NCI-H128 (cell line): ENCODE measurements around the gene IL1RN.

Source experiments
- DNase-seq: peaks from one replicate; lab custom pipeline; 2025; ENCODE audit not compliant: unreplicated experiment; lab: John Stamatoyannopoulos, UW

IL1RN gene

GRCh38 chr2:113172721-113173541 is 45.5 kb downstream of the IL1RN start:
- no peak for DNase-seq

DNA sequence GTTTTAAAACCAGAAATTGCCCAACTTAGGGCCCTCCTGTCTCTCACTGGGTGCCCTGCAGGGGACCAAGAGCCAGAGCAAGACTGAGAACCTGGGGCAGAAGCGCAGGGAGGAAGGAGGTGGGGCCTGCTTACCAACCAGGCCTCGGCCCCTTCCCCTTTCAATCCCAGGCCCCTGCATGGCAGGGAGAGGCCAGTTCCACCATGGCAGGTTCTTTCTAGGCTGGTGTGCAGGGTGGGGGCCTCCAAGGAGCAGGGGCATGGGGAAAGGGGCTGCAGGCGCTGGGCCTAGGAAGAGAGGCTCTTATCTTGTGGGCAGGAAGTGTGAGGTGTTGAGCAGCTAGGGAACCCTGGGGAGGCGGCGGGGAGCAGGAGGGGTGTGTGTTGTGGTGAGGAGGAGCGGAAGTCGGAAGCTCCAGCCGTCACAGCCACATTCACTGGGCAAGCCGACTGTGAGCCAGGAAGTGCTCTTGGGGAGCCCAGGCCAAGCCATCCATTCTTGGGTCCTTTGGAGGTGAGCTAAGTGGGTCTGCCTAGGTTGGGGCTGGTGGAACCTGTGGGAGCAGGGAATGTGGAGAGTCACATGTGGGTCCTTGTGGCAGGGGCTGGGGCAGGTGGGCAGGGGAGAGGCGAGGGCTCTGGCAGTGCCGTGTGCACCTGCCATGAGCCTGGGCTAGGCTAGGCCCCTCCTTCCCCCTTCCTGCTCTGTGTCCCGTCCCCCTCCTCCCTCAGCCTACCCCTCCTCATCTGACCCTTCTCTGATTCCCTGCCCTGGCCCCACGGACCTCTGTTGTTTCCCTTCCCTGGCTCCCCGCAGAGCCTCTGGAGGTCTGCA is 46.4 kb downstream of the IL1RN start, which contains the start of gene PSD4:
TSS of gene PSD4 (plus strand) at position 430 of the 834 bp plus-strand sequence. CDS start 8,486 bp downstream, outside the sequence.
- DNase-seq: no peak

DNA sequence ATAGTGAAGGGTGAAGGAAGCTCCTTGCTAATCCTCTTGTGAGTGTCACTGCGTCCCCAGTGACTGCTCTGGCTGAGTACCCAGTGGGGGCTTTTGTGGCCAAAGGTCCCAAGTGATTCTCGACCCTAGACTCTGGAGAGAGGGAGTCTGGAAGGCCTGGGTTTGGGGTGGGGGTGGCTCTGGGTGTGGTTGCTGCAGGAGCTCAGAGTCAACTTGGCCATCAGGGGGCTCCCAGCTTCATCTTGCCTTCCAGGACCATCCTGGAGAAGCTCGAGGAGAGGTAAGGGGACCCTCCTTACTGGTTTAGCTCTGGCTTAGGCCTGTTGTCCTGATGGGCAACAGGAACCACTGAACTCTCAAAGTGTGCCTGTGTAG is 47.0 kb downstream of the IL1RN start:
- DNase-seq: no peak

GRCh38 chr2:113175042-113175628 is 47.7 kb downstream of the IL1RN start:
- DNase-seq: no peak

DNA sequence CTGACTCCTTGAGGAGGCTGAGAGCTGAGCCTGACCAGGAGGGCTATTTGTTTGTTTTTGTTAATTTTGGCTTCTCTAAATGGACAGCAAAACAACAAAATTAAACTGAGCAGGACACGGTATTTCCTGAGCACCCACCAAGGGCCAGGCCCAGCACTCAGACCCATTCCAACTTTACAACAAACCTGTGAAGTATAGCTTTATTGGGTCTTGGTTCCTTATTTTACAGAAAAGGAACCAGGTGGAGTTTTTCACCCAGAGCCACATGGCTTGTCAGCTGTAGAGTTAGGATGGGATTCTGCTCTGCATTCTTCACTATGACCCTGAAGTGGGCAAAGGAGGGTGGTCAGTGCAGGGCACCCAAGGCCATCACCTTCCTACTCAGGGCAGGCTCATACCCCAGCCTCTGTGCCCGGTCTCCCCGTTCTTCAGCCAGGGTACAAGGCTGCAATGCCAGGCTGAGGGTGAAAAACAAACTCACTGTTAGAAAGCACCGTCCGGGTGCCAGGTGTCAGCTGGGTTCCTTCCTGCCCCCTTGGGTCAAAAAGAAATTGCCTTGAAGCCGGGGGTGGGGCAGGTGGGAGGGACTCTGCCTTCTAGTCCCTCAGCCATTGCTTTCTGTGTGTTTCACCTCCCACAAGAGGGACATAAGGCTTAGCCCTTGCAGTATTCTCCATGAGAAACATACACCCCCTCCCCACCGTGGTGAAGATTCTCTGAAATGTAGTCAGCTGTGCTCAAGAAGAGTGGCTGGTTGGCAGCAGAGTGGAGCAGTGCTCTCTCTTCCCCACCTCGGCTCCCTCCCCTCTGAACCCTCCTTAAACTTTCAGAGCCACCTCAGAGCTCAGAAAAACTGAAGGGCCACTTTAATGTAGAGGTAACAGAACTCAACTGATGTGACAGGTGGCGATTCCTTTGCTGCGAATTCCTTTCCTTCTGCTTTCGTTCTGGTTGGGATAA is 48.6 kb downstream of the IL1RN start:
- no peak for DNase-seq

- DNase-seq: no peak
Observed at GRCh38 chr2:113176696-113177355, 49.4 kb downstream of the IL1RN start.

DNA sequence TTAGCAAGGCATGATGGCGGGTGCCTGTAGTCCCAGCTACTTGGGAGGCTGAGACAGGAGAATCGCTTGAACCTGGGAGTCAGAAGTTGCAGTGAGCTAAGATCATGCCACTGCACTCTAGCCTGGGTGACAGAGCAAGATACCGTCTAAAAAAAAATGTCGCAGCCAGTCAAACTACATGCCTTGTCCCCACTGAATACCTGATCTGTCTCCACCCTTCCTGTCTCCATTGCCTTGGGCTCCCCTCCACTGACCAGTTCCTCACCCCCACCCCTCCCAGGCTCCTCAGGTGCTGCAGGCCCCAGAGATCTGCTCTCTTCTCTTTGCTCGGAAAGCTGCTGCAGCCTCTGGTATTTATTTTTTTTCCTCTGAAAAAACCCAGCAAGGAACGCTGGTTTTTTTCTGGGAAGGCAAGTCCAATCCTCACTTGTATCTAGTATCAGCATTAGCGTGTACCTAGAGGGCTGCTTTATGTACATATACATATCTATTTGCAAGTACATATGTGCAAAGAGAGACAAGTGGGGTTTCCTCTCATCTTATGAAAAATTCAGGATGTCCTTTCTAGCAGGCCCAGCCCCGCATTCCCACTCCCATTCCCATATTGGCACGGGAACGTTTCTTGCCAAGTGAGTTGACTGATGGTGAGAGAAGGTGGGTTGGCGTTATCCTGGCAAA is 50.8 kb downstream of the IL1RN start:
- DNase-seq: no peak

- no peak for DNase-seq
Observed at GRCh38 chr2:113178891-113179290, 51.5 kb downstream of the IL1RN start.

GRCh38 chr2:113179446-113180045 is 52.1 kb downstream of the IL1RN start:
- no peak for DNase-seq

DNA sequence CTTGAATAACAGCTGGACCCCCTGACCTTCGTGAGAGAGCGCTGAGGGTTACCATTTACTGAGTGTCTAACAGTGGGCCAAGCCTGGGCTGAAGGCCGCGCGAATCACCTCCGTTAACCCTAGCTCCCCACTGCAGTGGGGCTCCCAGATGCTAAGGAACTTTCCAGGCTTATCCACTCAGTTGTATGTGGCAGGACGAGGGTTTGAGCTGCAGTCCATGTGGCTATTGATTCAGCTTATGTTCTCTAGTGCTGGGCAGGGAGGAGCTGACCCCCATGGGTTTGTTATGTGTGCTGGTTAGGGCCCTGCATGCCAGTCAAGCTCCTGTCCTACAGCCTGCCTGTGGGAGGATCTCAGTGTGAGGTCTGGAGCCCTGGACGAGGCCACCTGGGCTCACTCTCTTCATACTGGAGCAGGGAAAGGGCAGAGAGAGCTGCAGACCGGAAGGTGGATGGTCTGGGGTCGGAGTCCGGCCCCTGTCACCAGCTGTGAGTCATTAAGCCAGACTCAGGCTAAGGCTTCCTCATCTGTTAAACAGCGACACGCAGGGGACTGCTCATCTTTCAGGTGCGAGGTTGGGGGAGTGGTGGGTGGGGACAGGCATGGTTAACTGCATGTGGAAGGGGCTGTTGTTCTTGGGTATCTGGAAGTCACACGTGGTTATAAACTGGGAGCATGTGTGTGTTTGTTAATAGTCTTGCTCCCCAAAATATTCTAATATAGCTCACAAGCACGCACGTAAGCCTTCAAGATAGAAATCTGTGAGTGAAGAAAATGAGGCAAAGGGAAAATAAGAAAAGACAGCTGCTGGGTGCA is 52.9 kb downstream of the IL1RN start:
- no peak for DNase-seq

GRCh38 chr2:113181258-113182051 is 54.1 kb downstream of the IL1RN start:
- no peak for DNase-seq

DNA sequence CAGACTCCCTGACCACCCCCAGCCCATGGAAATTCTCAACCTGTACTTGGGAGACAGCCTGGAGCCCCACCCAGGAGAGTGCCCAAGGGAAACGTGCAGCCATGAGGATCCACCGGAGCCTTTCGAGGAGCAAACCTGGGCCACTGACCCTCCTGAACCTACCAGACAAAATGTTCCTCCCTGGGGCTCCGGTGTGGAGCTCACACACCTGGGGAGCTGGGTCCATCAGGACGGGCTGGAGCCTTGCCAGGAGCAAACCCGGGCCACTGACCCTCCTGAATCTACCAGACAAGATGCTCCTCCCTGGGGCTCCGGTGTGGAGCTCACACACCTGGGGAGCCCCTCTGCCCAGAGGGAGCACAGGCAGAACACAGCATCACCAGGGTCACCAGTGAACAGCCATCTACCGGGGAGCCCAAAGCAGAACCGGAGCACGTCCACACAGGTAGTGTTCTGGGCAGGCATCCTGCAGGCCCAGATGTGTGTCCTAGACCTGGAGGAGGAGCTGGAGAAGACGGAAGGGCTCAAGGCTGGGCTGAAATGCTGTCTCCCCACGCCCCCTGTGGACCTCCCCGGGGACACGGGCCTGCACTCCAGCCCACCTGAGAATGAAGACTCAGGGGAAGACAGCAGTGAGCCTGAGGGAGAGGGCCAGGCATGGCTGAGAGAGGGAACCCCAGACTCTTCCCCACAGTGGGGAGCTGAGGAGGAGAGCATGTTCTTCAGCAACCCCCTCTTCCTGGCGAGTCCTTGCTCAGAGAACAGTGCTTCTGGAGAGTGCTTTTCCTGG is 55.3 kb downstream of the IL1RN start:
- no peak for DNase-seq

GRCh38 chr2:113183264-113183663 is 55.9 kb downstream of the IL1RN start:
- no peak for DNase-seq
